ENCODE data around the gene DFFB. TPM values are rescaled to one million over a fixed set of nuclear protein-coding genes. Genes with fewer than 3 reads are reported as not detected.

DFFB gene
- total and polyA plus RNA-seq, 2 donors (not counting 3 experiments of a cell fraction or from before 2014, with no cell fraction given) = 11.7 to 11.8 TPM

GRCh38 chr1:3851292-3851691 lies 6.0 kb upstream of the DFFB start:
- Histone ChIP-seq H3K27me3 (ENCODE audit: control insufficient read depth in 2 of 2, insufficient read depth in 2 of 2, low read length in 2 of 2) (no peaks in the 10 kb centered on the region), H3K36me3 (ENCODE audit: control insufficient read depth in 2 of 2, extremely low read depth in 1 of 2, insufficient read depth in 2 of 2, low read length in 2 of 2) (peaks cover 6 to 7% of the 10 kb centered on the region in 2 experiments), H3K79me2 (ENCODE audit: control insufficient read depth, insufficient read depth, low read length) (peaks cover 4% of the 10 kb centered on the region), H3K4me3 (replicated peaks in 1 of 3; ENCODE audit: insufficient read depth in 1 of 3, low read depth in 1 of 3, low read length in 3 of 3) (no peak overlapping the region), H3K4me1 (ENCODE audit: control insufficient read depth, extremely low read depth, insufficient read depth, low read length) (peaks cover 3% of the 10 kb centered on the region), H3K27ac (ENCODE audit: insufficient read depth, low read depth, low read length) (no peak overlapping the region), H2AFZ (ENCODE audit: low read depth, low read length) (no peak overlapping the region), H3K9ac (replicated peaks; ENCODE audit: extremely low read depth, insufficient read depth, low read length) (no peak overlapping the region), H3K4me2 (ENCODE audit: insufficient read depth, low read length) (no peak overlapping the region), H4K20me1 (replicated peaks; ENCODE audit: control insufficient read depth, extremely low read depth, insufficient read depth, low read length) (no peaks in the 10 kb centered on the region), H3K9me3 (replicated peaks; ENCODE audit: control insufficient read depth, insufficient read depth, low read length) (no peaks in the 10 kb centered on the region), H3K9me1 (replicated peaks; ENCODE audit: control insufficient read depth, extremely low read depth, insufficient read depth, low read length) (no peaks in the 10 kb centered on the region)
- FAIRE-seq (no peak), DNase-seq (ENCODE audit: low read depth, low spot score) (no peak)
- TF ChIP-seq CTCF (IDR thresholded peaks at IDR 0.05; ENCODE audit: extremely low read depth in 1 of 2, insufficient read depth in 1 of 2, low read depth in 1 of 2, low read length in 2 of 2) (no peak), EZH2 (IDR thresholded peaks at IDR 0.05; ENCODE audit: borderline replicate concordance, low read depth, low read length, severe bottlenecking) (no peak), FOS (IDR thresholded peaks at IDR 0.05; ENCODE audit: borderline replicate concordance, insufficient read depth, low read length) (no peak), MAX (IDR thresholded peaks at IDR 0.05; ENCODE audit: insufficient read depth, insufficient read length) (no peak), POLR2AphosphoS5 (IDR thresholded peaks at IDR 0.05; ENCODE audit: insufficient read depth, low read depth, low read length) (no peak), POLR2A (IDR thresholded peaks at IDR 0.05; ENCODE audit: low read depth, low read length) (no peak), MYC (IDR thresholded peaks at IDR 0.05; ENCODE audit: low read depth, low read length) (no peak), JUN (IDR thresholded peaks at IDR 0.05; ENCODE audit: borderline replicate concordance, insufficient read depth, insufficient read length, low read depth) (no peak), GATA2 (IDR thresholded peaks at IDR 0.05; ENCODE audit: insufficient read depth, insufficient read length, low read depth, low read length) (no peak)
- ChIA-PET POLR2A (no interaction called here), CTCF (no interaction called here)
- intact Hi-C loops (cut with micrococcal nuclease) (no loop called here), dilution Hi-C loops (cut with MboI; ENCODE audit: extremely low pct_ligation_motif_present, low sequenced_read_pairs) (no loop called here)
- no TSS peak for BruUV-seq (replicated peaks)
